NCI-H748 (cell line): ENCODE measurements around the gene RECQL5.

ENCODE experiments used
- DNase-seq: peaks from one replicate; lab custom pipeline; 2025; ENCODE audit not compliant: unreplicated experiment; lab: John Stamatoyannopoulos, UW

The RECQL5 gene

GRCh38 chr17:75619506-75620431, 47.2 kb downstream of the RECQL5 start:
- peak; percentile 28 for DNase-seq

- no peak for DNase-seq
Measured at GRCh38 chr17:75617675-75618074, 49.3 kb downstream of the RECQL5 start.

- no peak for DNase-seq
Measured at GRCh38 chr17:75617218-75617617, 49.7 kb downstream of the RECQL5 start.

GRCh38 chr17:75616521-75617122, 50.3 kb downstream of the RECQL5 start:
- no peak for DNase-seq

GRCh38 chr17:75615301-75615700, 51.7 kb downstream of the RECQL5 start:
- no peak for DNase-seq

GRCh38 chr17:75614556-75615270, 52.2 kb downstream of the RECQL5 start:
- no peak for DNase-seq

GRCh38 chr17:75614006-75614405, 52.9 kb downstream of the RECQL5 start:
- no peak for DNase-seq

- no peak for DNase-seq
Measured at GRCh38 chr17:75612906-75613626, 53.9 kb downstream of the RECQL5 start.

- peak; percentile 86 for DNase-seq
Measured at GRCh38 chr17:75611851-75612429, 55.0 kb downstream of the RECQL5 start.

GRCh38 chr17:75610103-75610984, 56.6 kb downstream of the RECQL5 start:
- no peak for DNase-seq

GRCh38 chr17:75607086-75607485, 59.9 kb downstream of the RECQL5 start:
- DNase-seq: no peak

GRCh38 chr17:75605790-75606189, 61.2 kb downstream of the RECQL5 start:
- DNase-seq: no peak

- DNase-seq: no peak
Measured at GRCh38 chr17:75604034-75604695, 62.8 kb downstream of the RECQL5 start.

- no peak for DNase-seq
Measured at GRCh38 chr17:75603123-75603522, 63.8 kb downstream of the RECQL5 start.

- DNase-seq: no peak
Measured at GRCh38 chr17:75602644-75603043, 64.3 kb downstream of the RECQL5 start.

GRCh38 chr17:75601057-75601987, 65.6 kb downstream of the RECQL5 start:
- peak; percentile 88 for DNase-seq

GRCh38 chr17:75596320-75597087, 70.5 kb downstream of the RECQL5 start:
- no peak for DNase-seq
